PC-3 (cell line): ENCODE results near the gene QRICH2. TPM values are rescaled to one million over a fixed set of nuclear protein-coding genes. Genes with fewer than 3 reads are reported as not detected.

Source experiments
- ATAC-seq: fragments of 200-7000 bp; cut with Tn5 transposase; 2 replicates; pipeline ENCODE4 v1.9.1; 2020; ENCODE audit warnings: mild to moderate bottlenecking, moderate library complexity
- BruUV-seq: library from RNA; stranded (reverse); fragments of 400-500 nt; replicated peaks from 2 replicates; lab custom pipeline; 2021; lab: Mats Ljungman, UMichigan
- CTCF ChIA-PET: fragments of 300-600 bp; sonication (Branson Sonifier 250); formaldehyde crosslinking; loops from one replicate; lab custom pipeline; 2022; ENCODE audit warnings: antibody characterized with exemption; lab: Charles Lee
- POLR2A ChIA-PET: fragments of 300-600 bp; sonication (Branson Sonifier 250); formaldehyde crosslinking; loops from one replicate; lab custom pipeline; 2022; ENCODE audit warnings: antibody characterized with exemption; ENCODE audit not compliant: unreplicated experiment; lab: Charles Lee
- DNase-seq: peaks from one replicate; pipeline ENCODE4 v3.0.0-alpha.2; 2015
- H2AFZ ChIP-seq: fragments of 300-600 bp; sonication (generic); 2 replicates; pipeline ENCODE4 v1.6.0; 2016; ENCODE audit warnings: antibody characterized with exemption, low read length
- H3F3A ChIP-seq: fragments of 300-600 bp; sonication (generic); one replicate; pipeline ENCODE4 v1.6.0; 2017; ENCODE audit warnings: antibody characterized with exemption, low read length, control low read depth, mild to moderate bottlenecking; ENCODE audit not compliant: unreplicated experiment
- H3K27ac ChIP-seq: fragments of 300-600 bp; sonication (generic); 2 replicates; pipeline ENCODE4 v1.5.1; 2016; ENCODE audit warnings: mild to moderate bottlenecking, low read length
- H3K27me3 ChIP-seq: fragments of 300-600 bp; sonication (generic); 2 replicates; pipeline ENCODE4 v1.6.1; 2016; ENCODE audit warnings: low read length, mixed read lengths
- H3K36me3 ChIP-seq: fragments of 300-600 bp; sonication (generic); 2 replicates; pipeline ENCODE4 v1.6.1; 2016; ENCODE audit warnings: low read depth, mixed run types, low read length, mixed read lengths
- H3K4me1 ChIP-seq: fragments of 300-600 bp; sonication (generic); 2 replicates; pipeline ENCODE4 v1.5.1; 2016; ENCODE audit warnings: low read length; ENCODE audit not compliant: insufficient read depth
- H3K4me2 ChIP-seq: fragments of 300-600 bp; sonication (generic); 2 replicates; pipeline ENCODE4 v1.6.0; 2016; ENCODE audit warnings: low read length
- H3K4me3 ChIP-seq: fragments of 300-600 bp; sonication (generic); 2 replicates; pipeline ENCODE4 v1.5.1; 2016; ENCODE audit warnings: mild to moderate bottlenecking, low read length, mixed read lengths
- H3K79me2 ChIP-seq: fragments of 300-600 bp; sonication (generic); 2 replicates; pipeline ENCODE4 v1.6.1; 2017; ENCODE audit warnings: low read length, mixed read lengths
- H3K9ac ChIP-seq: fragments of 300-600 bp; sonication (generic); 2 replicates; pipeline ENCODE4 v1.6.0; 2016; ENCODE audit warnings: mild to moderate bottlenecking, low read length
- H3K9me2 ChIP-seq: fragments of 300-600 bp; sonication (generic); replicated peaks from 2 replicates; pipeline ENCODE4 v1.6.1; 2016; ENCODE audit warnings: mixed run types, low read length, mixed read lengths
- H3K9me3 ChIP-seq: fragments of 300-600 bp; sonication (generic); 2 replicates; pipeline ENCODE4 v1.6.1; 2016; ENCODE audit warnings: low read length, mixed read lengths
- H4K20me1 ChIP-seq: fragments of 300-600 bp; sonication (generic); 2 replicates; pipeline ENCODE4 v1.6.1; 2016; ENCODE audit warnings: low read length, mixed read lengths
- EZH2 ChIP-seq: fragments of 300-600 bp; sonication (generic); IDR thresholded peaks from one replicate; pipeline ENCODE4 v1.6.1; 2017; ENCODE audit warnings: antibody characterized with exemption, mild to moderate bottlenecking, low read length; ENCODE audit not compliant: unreplicated experiment
- EZH2phosphoT487 ChIP-seq: fragments of 300-600 bp; sonication (generic); IDR thresholded peaks from 2 replicates; pipeline ENCODE4 v1.6.1; 2018; ENCODE audit warnings: mild to moderate bottlenecking, antibody characterized with exemption, low read length, borderline replicate concordance
- intact Hi-C: fragments of 100-400 bp; cut with micrococcal nuclease; formaldehyde crosslinking; loops from 2 replicates; pipeline ENCODE4 v1.9.0; 2023
- total RNA-seq: library from RNA; depleted of rRNA; stranded (reverse); fragments of >200 nt; gene quantifications from 2 replicates; pipeline ENCODE4 v1.2.3, GENCODE V29; 2014
- TF ChIP-seq, protein P1 (sequence below): fragments of 300-600 bp; sonication (generic); conservative IDR thresholded peaks from 2 replicates; pipeline ENCODE4 v1.5.1; 2017; ENCODE audit warnings: antibody characterized with exemption, low read depth, mild to moderate bottlenecking, low read length

QRICH2 gene
- total RNA-seq, 1 experiment from 2014 or later = 2.2 TPM

DNA sequence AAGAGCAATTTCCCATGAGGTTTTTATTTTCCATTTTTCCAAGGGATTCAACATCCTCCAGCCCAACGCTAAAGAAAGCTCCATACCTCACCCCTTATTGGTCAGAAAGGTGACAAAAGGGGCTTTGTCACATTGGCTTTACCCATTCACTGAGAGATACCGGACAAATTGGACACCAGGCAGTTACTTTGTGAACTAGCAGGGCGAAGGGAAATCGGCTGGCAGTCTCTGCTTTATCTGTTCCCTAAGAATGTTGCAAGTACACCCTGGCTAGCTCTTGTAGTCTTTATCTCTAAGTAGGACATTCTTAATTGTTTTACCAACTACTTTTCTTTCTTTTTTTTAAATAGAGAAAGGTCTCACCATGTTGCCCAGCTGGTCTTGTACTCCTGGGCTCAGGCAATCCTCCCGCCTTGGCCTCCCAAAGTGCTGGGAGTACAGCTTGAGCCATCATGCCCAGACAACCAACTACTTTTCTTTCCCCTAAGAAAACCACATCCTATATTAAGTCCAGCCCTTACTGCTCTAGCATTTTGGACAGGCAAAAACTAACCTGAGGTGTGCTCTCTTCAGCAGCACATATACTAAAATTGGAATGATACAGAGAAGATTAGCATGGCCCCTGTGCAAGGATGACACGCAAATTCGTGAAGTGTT lies 28.8 kb upstream of the QRICH2 start:
- no peaks in the 10 kb centered on the region for H3F3A ChIP-seq
- peaks cover 10% of the 10 kb centered on the region; the same call in 1 of the 2 replicates for H3K36me3 ChIP-seq
- no peak for TF ChIP-seq EZH2
- TF ChIP-seq EZH2phosphoT487 = no peak
- TF ChIP-seq, protein P1, sequence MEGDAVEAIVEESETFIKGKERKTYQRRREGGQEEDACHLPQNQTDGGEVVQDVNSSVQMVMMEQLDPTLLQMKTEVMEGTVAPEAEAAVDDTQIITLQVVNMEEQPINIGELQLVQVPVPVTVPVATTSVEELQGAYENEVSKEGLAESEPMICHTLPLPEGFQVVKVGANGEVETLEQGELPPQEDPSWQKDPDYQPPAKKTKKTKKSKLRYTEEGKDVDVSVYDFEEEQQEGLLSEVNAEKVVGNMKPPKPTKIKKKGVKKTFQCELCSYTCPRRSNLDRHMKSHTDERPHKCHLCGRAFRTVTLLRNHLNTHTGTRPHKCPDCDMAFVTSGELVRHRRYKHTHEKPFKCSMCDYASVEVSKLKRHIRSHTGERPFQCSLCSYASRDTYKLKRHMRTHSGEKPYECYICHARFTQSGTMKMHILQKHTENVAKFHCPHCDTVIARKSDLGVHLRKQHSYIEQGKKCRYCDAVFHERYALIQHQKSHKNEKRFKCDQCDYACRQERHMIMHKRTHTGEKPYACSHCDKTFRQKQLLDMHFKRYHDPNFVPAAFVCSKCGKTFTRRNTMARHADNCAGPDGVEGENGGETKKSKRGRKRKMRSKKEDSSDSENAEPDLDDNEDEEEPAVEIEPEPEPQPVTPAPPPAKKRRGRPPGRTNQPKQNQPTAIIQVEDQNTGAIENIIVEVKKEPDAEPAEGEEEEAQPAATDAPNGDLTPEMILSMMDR = no peak
- H3K9me3 ChIP-seq = no peaks in the 10 kb centered on the region
- H3K79me2 ChIP-seq = peaks cover 46% of the 10 kb centered on the region
- H3K4me1 ChIP-seq = no peaks in the 10 kb centered on the region
- no peak overlapping the region for H3K27ac ChIP-seq
- H4K20me1 ChIP-seq = no peaks in the 10 kb centered on the region
- intact Hi-C loops = no loop called here
- DNase-seq = no peak
- POLR2A ChIA-PET = interaction anchor here (0.7 kb wide), 1 partner anchor 15 kb away, joined by 3 read pairs; no protein-coding TSS in a partner anchor
- H3K27me3 ChIP-seq = no peaks in the 10 kb centered on the region
- H3K4me2 ChIP-seq = no peak overlapping the region
- H3K9ac ChIP-seq = no peak overlapping the region
- no peaks in the 10 kb centered on the region for H3K9me2 ChIP-seq
- no TSS peak for BruUV-seq
- no peak overlapping the region for H3K4me3 ChIP-seq
- no peak overlapping the region for H2AFZ ChIP-seq
- CTCF ChIA-PET = no interaction called here
- ATAC-seq = no peak

DNA sequence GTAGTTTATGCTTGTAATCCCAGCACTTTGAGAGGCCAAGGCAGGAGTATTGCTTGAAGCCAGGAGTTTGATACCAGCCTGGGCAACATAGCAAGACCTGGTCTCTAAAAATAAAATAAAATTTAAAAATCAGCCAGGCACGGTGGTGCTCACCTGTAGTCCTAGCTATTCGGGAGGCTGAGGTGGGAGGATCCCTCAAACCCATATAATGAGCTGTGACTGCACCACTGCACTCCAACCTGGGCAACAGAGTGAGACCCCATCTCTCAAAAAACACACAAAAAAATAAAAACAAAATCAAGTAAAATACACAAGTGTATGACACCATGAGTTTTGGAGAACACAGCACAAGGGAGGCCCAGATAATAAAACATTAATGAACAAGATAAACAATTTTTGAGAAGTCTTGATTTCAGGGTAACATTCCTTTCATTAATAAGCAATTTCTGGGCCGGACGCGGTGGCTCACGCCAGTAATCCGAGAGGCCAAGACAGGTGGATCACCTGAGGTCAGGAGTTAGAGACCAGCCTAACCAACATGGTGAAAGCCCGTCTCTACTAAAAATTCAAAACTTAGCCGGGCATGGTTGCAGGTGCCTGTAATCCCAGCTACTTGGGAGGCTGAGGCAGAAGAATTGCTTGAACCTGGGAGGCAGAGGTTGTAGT lies 27.8 kb upstream of the QRICH2 start:
- ATAC-seq (no peak), DNase-seq (no peak)
- CTCF ChIA-PET = no interaction called here
- intact Hi-C loops = no loop called here
- POLR2A ChIA-PET = no interaction called here
- Histone ChIP-seq H3K9me3 (no peaks in the 10 kb centered on the region), H3F3A (no peaks in the 10 kb centered on the region), H3K9ac (no peak overlapping the region), H3K4me1 (peaks cover 9% of the 10 kb centered on the region), H4K20me1 (no peaks in the 10 kb centered on the region), H3K4me3 (no peak overlapping the region), H3K79me2 (peaks cover 46% of the 10 kb centered on the region), H2AFZ (no peak overlapping the region), H3K36me3 (peaks cover 5% of the 10 kb centered on the region; the same call in 1 of the 2 replicates), H3K9me2 (no peaks in the 10 kb centered on the region), H3K4me2 (no peak overlapping the region), H3K27me3 (no peaks in the 10 kb centered on the region), H3K27ac (no peak overlapping the region)
- no peak for TF ChIP-seq EZH2phosphoT487
- TF ChIP-seq, protein P1 = no peak
- TF ChIP-seq EZH2 = no peak
- no TSS peak for BruUV-seq
